ENCODE results near the gene CHRDL2.
"Not testable (repeated sequence)": the region's sequence is repeated elsewhere in the genome, so short reads cannot be mapped to it uniquely, and the experiment has no call there.

CHRDL2 gene

DNA sequence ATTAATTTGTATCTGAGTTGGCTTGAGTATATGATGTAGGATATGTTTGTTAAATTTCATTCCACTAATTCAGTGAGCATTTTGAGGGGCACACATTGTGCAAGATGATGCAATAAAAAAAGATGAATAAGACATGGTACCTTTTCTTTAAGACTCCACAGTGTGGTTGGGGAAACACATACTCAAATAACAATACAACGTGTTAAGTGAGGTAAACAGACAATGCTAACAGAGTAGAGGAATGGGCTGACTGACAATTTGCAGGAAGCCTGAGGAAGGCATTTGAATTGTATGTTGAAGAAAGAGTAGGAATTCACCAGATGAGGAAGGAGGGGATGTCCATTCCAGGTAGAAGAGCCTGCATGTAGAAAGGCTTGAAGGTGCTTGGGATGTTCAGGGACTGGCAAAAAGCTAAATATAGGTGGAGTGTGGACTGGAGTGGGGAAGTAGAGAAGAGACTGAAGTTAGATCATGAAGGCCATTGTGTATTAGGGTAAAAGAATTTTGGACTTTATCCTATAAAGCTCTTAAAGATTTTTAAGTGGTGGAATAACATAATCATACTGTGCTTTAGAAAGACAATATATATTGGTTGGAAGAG, 24.3 kb upstream of the CHRDL2 start:
- H3K4me1 ChIP-seq (ENCODE audit: insufficient read depth, insufficient read length), result no peaks in the 10 kb centered on the region
- TF ChIP-seq ZNF274 (IDR thresholded peaks at IDR 0.05; ENCODE audit: low read depth, low read length), result no peak
- TF ChIP-seq YY1 (IDR thresholded peaks at IDR 0.05; ENCODE audit: insufficient read depth, insufficient read length), result no peak
- TF ChIP-seq SUZ12 (IDR thresholded peaks at IDR 0.05; ENCODE audit: extremely low read depth, insufficient read depth, insufficient read length), result no peak
- H3K9me3 ChIP-seq (ENCODE audit: insufficient read depth, low read length), result no peaks in the 10 kb centered on the region
- no peak overlapping the region for H3K4me3 ChIP-seq (ENCODE audit: insufficient read length, low read depth)
- DNase-seq (ENCODE audit: low read depth, low spot score), result no peak
- no peak overlapping the region for H3K9ac ChIP-seq (ENCODE audit: insufficient read length, low read depth)
- no peaks in the 10 kb centered on the region for H3K27me3 ChIP-seq (ENCODE audit: insufficient read depth, insufficient read length)
- H3K36me3 ChIP-seq (ENCODE audit: insufficient read depth, insufficient read length, low read length), result peaks cover 4% of the 10 kb centered on the region

DNA sequence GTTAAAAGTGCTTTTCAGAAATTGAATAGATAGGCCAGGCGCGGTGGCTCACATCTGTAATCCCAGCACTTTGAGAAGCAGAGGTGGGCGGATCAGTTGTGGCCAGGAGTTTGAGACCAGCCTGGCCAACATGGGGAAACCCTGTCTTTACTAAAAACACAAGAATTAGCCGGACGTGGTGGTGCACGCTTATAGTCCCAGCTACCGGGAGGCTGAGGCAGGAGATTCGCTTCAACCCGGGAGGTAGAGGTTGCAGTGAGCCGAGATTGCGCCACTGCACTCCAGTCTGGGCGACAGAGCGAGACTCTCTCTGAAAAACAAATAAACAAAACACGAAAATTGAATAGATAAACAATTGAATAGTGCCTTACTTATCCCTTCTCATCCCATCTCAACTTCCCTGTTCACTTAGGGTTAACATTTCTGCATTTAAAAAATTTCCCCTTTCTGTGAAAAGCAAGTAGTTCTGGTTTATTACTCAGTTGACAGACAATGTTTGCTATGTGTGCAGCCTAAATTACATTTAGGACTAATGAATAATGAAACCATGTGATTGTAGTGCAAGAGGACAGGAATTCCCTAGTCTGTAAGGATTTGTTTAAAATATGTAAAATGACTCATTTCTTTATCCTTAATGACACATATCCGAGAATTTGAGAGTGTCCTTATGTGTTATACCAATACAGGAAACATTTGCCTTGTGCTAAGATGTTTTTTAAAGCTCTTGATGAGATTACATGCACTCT, 23.5 kb upstream of the CHRDL2 start:
- DNase-seq (ENCODE audit: low read depth, low spot score), result no peak
- Histone ChIP-seq H3K9ac (ENCODE audit: insufficient read length, low read depth) (no peak overlapping the region), H3K27me3 (ENCODE audit: insufficient read depth, insufficient read length) (no peaks in the 10 kb centered on the region), H3K9me3 (ENCODE audit: insufficient read depth, low read length) (no peaks in the 10 kb centered on the region), H3K36me3 (ENCODE audit: insufficient read depth, insufficient read length, low read length) (peaks cover 4% of the 10 kb centered on the region), H3K4me1 (ENCODE audit: insufficient read depth, insufficient read length) (no peaks in the 10 kb centered on the region), H3K4me3 (ENCODE audit: insufficient read length, low read depth) (no peak overlapping the region)
- TF ChIP-seq ZNF274 (IDR thresholded peaks at IDR 0.05; ENCODE audit: low read depth, low read length) (no peak), YY1 (IDR thresholded peaks at IDR 0.05; ENCODE audit: insufficient read depth, insufficient read length) (no peak), SUZ12 (IDR thresholded peaks at IDR 0.05; ENCODE audit: extremely low read depth, insufficient read depth, insufficient read length) (no peak)

DNA sequence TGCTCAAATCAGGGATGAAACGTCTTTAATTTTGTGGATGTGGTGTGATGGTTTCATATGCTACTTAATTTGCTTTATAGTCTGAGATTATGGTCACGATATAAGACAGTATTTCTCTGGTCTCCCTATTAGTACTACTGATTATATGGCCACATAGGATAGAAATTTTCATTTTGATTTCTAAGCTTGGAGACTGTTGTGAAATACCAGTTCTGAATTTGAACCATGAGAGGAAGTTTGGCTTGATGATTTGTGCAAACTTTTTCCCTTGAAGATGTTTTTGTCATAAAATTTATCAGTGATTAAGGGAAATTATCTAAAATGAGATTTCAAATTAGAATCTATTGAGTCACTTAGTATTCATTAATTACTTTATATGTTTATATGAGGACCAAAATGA, 20.1 kb upstream of the CHRDL2 start:
- H3K9ac ChIP-seq (ENCODE audit: insufficient read length, low read depth), result no peak overlapping the region
- H3K4me3 ChIP-seq (ENCODE audit: insufficient read length, low read depth), result no peak overlapping the region
- H3K36me3 ChIP-seq (ENCODE audit: insufficient read depth, insufficient read length, low read length), result peaks cover 4% of the 10 kb centered on the region
- TF ChIP-seq SUZ12 (IDR thresholded peaks at IDR 0.05; ENCODE audit: extremely low read depth, insufficient read depth, insufficient read length), result no peak
- TF ChIP-seq YY1 (IDR thresholded peaks at IDR 0.05; ENCODE audit: insufficient read depth, insufficient read length), result no peak
- TF ChIP-seq ZNF274 (IDR thresholded peaks at IDR 0.05; ENCODE audit: low read depth, low read length), result no peak
- H3K4me1 ChIP-seq (ENCODE audit: insufficient read depth, insufficient read length), result no peaks in the 10 kb centered on the region
- no peak for DNase-seq (ENCODE audit: low read depth, low spot score)
- H3K27me3 ChIP-seq (ENCODE audit: insufficient read depth, insufficient read length), result no peaks in the 10 kb centered on the region
- no peaks in the 10 kb centered on the region for H3K9me3 ChIP-seq (ENCODE audit: insufficient read depth, low read length)

GRCh38 chr11:74750598-74750997, 19.4 kb upstream of the CHRDL2 start:
- not testable (repeated sequence) for H3K9ac ChIP-seq (ENCODE audit: insufficient read length, low read depth); H3K27me3 ChIP-seq (ENCODE audit: insufficient read depth, insufficient read length); H3K4me1 ChIP-seq (ENCODE audit: insufficient read depth, insufficient read length); H3K9me3 ChIP-seq (ENCODE audit: insufficient read depth, low read length); H3K4me3 ChIP-seq (ENCODE audit: insufficient read length, low read depth); DNase-seq (ENCODE audit: low read depth, low spot score); H3K36me3 ChIP-seq (ENCODE audit: insufficient read depth, insufficient read length, low read length)

DNA sequence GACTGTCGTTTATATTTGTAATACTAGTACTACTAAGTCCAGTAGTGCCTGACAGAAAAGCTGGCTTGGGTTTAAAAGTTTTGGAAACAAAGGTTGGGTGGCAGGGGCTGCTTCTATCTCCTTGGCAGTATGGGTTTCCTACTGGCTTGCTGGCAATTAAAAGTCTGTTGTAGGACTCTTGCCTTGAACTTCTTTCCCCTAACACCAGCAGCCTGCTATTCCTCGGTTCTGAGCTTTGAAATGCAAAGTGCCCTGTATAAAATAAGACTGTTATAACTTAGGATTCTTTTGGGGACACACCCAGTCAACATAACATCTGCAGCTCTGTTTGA, 18.7 kb upstream of the CHRDL2 start:
- Histone ChIP-seq H3K9ac (ENCODE audit: insufficient read length, low read depth) (peak overlapping the region; percentile 28), H3K4me3 (ENCODE audit: insufficient read length, low read depth) (peak overlapping the region; percentile 74), H3K27me3 (ENCODE audit: insufficient read depth, insufficient read length) (no peaks in the 10 kb centered on the region), H3K4me1 (ENCODE audit: insufficient read depth, insufficient read length) (no peaks in the 10 kb centered on the region), H3K36me3 (ENCODE audit: insufficient read depth, insufficient read length, low read length) (peaks cover 4% of the 10 kb centered on the region), H3K9me3 (ENCODE audit: insufficient read depth, low read length) (no peaks in the 10 kb centered on the region)
- no peak for TF ChIP-seq YY1 (IDR thresholded peaks at IDR 0.05; ENCODE audit: insufficient read depth, insufficient read length)
- no peak for TF ChIP-seq ZNF274 (IDR thresholded peaks at IDR 0.05; ENCODE audit: low read depth, low read length)
- no peak for TF ChIP-seq SUZ12 (IDR thresholded peaks at IDR 0.05; ENCODE audit: extremely low read depth, insufficient read depth, insufficient read length)
- no peak for DNase-seq (ENCODE audit: low read depth, low spot score)

DNA sequence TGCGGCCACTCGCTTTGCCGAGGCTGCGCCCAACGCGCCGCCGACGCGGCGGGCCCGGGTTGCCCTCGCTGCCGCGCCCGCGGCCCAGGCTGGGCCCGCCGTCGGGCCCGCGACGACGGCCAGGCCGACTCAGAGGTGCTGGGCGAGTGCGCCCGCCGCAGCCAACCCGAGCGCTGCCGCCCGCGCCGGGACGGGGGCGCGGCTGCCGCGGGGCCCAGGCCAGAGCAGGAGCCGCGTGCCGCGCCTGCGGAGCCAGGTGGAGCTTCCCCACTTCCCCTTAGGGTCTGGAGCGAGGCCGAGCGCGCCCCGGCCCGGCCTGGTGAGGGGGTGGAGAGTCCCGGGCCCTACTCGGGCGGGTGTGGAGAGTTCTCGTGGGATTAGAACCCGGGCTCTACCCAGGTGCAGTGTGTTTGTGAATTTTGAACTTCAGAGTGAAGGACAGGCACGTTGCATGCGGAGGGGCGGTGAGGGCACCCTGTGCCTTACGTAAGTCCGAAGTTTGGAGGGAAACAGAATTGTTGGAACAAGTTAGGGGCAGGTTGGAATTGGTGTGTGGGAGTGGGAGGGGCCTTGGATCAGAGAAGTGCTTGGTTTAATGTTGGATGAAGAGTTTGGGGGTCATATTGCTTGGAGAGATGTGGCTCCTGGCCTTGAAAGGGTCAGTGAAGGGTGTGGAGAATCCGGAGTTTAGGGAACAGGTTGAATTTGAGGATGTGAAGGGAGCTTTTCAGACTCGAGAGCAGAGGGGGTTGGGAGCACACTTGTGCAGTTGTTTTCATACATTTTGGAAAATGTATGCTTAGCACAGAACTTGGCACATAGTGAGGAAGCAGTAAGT, 18.1 kb upstream of the CHRDL2 start:
- no peaks in the 10 kb centered on the region for H3K9me3 ChIP-seq (ENCODE audit: insufficient read depth, low read length)
- no peaks in the 10 kb centered on the region for H3K4me1 ChIP-seq (ENCODE audit: insufficient read depth, insufficient read length)
- peaks cover 4% of the 10 kb centered on the region for H3K36me3 ChIP-seq (ENCODE audit: insufficient read depth, insufficient read length, low read length)
- no peak for TF ChIP-seq YY1 (IDR thresholded peaks at IDR 0.05; ENCODE audit: insufficient read depth, insufficient read length)
- TF ChIP-seq SUZ12 (IDR thresholded peaks at IDR 0.05; ENCODE audit: extremely low read depth, insufficient read depth, insufficient read length), result no peak
- TF ChIP-seq ZNF274 (IDR thresholded peaks at IDR 0.05; ENCODE audit: low read depth, low read length), result no peak
- H3K27me3 ChIP-seq (ENCODE audit: insufficient read depth, insufficient read length), result no peaks in the 10 kb centered on the region
- peak overlapping the region; percentile 90 for H3K9ac ChIP-seq (ENCODE audit: insufficient read length, low read depth)
- DNase-seq (ENCODE audit: low read depth, low spot score), result no peak
- peak overlapping the region; percentile 74 for H3K4me3 ChIP-seq (ENCODE audit: insufficient read length, low read depth)

Measured in NT2/D1 (cell line).